Gastrocnemius medialis (tissue), 4 donors: ENCODE results near the gene CTDSPL. TPM values are rescaled to one million over a fixed set of nuclear protein-coding genes. Genes with fewer than 3 reads are reported as not detected.

Source experiments
- ATAC-seq, 2 donors: fragments of 150-250 bp; one replicate each; pipeline ENCODE4 v1.9.1; 2016
- DNase-seq, 2 donors: peaks; one replicate each; pipeline ENCODE4 v3.0.0-alpha.2; 2019
- H3K27ac ChIP-seq, 4 donors: fragments of 200-600 bp; sonication (generic); 1 replicate in 1 of 4; 2 replicates in 3 of 4; pipeline ENCODE4 v1.5.1; 2016 to 2018; ENCODE audit warnings: mild to moderate bottlenecking in 2 of 4, moderate library complexity in 1 of 4
- H3K27me3 ChIP-seq, 3 donors: fragments of 200-600 bp; sonication (generic) in 2 of 3; 1 replicate in 1 of 3; 2 replicates in 2 of 3; pipeline versions ENCODE4 v1.5.1 to v1.6.0; 2016 to 2019; ENCODE audit warnings: mild to moderate bottlenecking in 1 of 3, moderate library complexity in 1 of 3
- H3K36me3 ChIP-seq, 2 donors: fragments of 200-600 bp; sonication (generic) in 1 of 2; one replicate each; pipeline ENCODE4 v1.5.1; 2017 to 2018
- H3K4me1 ChIP-seq, 2 donors: fragments of 200-600 bp; sonication (generic) in 1 of 2; one replicate each; pipeline ENCODE4 v1.5.1; 2016 to 2017; ENCODE audit warnings: mild to moderate bottlenecking in 2 of 2
- H3K4me3 ChIP-seq, 4 donors: fragments of 200-600 bp; sonication (generic) in 3 of 4; 1 replicate in 1 of 4; 2 replicates in 3 of 4; pipeline ENCODE4 v1.5.1; 2016 to 2019; ENCODE audit warnings: mild to moderate bottlenecking in 2 of 4
- H3K9me3 ChIP-seq, 3 donors: fragments of 200-600 bp; sonication (generic) in 2 of 3; 1 replicate in 1 of 3; 2 replicates in 2 of 3; pipeline ENCODE4 v1.5.1; 2016 to 2019
- CTCF ChIP-seq, 5 experiments: fragments of 450-650 bp in 3 of 5; fragments of 200-600 bp in 2 of 5; sonication (generic) in 2 of 5; IDR thresholded peaks in 4 of 5; conservative IDR thresholded peaks in 1 of 5; 1 replicate in 4 of 5; 2 replicates in 1 of 5; pipeline ENCODE4 v1.5.1; 2016 to 2019; ENCODE audit warnings: antibody characterized with exemption in 5 of 5, mild to moderate bottlenecking in 3 of 5, moderate library complexity in 3 of 5
- POLR2A ChIP-seq, 2 donors: fragments of 450-650 bp; IDR thresholded peaks; one replicate each; pipeline ENCODE4 v1.6.1; 2017; ENCODE audit warnings: antibody characterized with exemption in 2 of 2, mild to moderate bottlenecking in 2 of 2, moderate library complexity in 2 of 2
- in situ Hi-C, 4 donors: fragments of 200-750 bp; cut with MboI; loops; one replicate each; pipeline versions ENCODE4 v1.15.0 to v1.8.0; 2017; ENCODE audit warnings: low sequenced_read_pairs in 4 of 4
- intact Hi-C: fragments of 100-400 bp; cut with DNase I; formaldehyde crosslinking; loops from one replicate; pipeline ENCODE4 v1.15.1; 2023; ENCODE audit warnings: low total_unique reads
- total RNA-seq, 4 donors: library from RNA; depleted of rRNA; stranded (reverse); fragments of >200 nt; gene quantifications; one replicate each; pipeline versions ENCODE4 v1.1.0 to v1.2.3, GENCODE V29; 2016

Gene CTDSPL
- total RNA-seq, 4 donors from 2014 or later, result 12.1 to 23.1 (median 14.6) TPM

GRCh38 chr3:37892927-37893600, 31.4 kb downstream of the CTDSPL start:
- Histone ChIP-seq H3K4me3 (no peak overlapping the region), H3K27ac (peak overlapping the region; percentile 47 to 68 (median 54)), H3K36me3 (no peaks in the 10 kb centered on the region), H3K4me1 (peaks cover 30 to 52% of the 10 kb centered on the region in 2 donors), H3K27me3 (no peaks in the 10 kb centered on the region), H3K9me3 (no peaks in the 10 kb centered on the region)
- ATAC-seq (peak; percentile 93 to 97), DNase-seq (peak; percentile 65 to 72)
- intact Hi-C loops (no loop called here), in situ Hi-C loops (no loop called here)
- TF ChIP-seq POLR2A (IDR thresholded peaks at IDR 0.05) (no peak), CTCF (IDR thresholded peaks at IDR 0.05 in 4 of 5, conservative IDR thresholded peaks at IDR 0.05 in 1 of 5) (no peak)

- intact Hi-C loops, result no loop called here
- in situ Hi-C loops, result no loop called here
- DNase-seq, result no peak
- Histone ChIP-seq H3K4me1 (peaks cover 26 to 54% of the 10 kb centered on the region in 2 donors), H3K27me3 (no peaks in the 10 kb centered on the region), H3K4me3 (no peak overlapping the region), H3K9me3 (no peaks in the 10 kb centered on the region), H3K27ac (no peak overlapping the region), H3K36me3 (no peaks in the 10 kb centered on the region)
- TF ChIP-seq CTCF (IDR thresholded peaks at IDR 0.05 in 4 of 5, conservative IDR thresholded peaks at IDR 0.05 in 1 of 5), result no peak
- no peak for TF ChIP-seq POLR2A (IDR thresholded peaks at IDR 0.05)
- no peak for ATAC-seq
Measured at GRCh38 chr3:37896827-37897226, 35.1 kb downstream of the CTDSPL start.

- in situ Hi-C loops (no loop called here), intact Hi-C loops (no loop called here)
- no peak for TF ChIP-seq CTCF (IDR thresholded peaks at IDR 0.05 in 4 of 5, conservative IDR thresholded peaks at IDR 0.05 in 1 of 5)
- TF ChIP-seq POLR2A (IDR thresholded peaks at IDR 0.05), result no peak
- no peak for DNase-seq
- ATAC-seq, result no peak
- Histone ChIP-seq H3K27ac (no peak overlapping the region), H3K4me3 (no peak overlapping the region), H3K4me1 (peaks cover 17 to 44% of the 10 kb centered on the region in 2 donors), H3K36me3 (no peaks in the 10 kb centered on the region), H3K9me3 (no peaks in the 10 kb centered on the region), H3K27me3 (no peaks in the 10 kb centered on the region)
Measured at GRCh38 chr3:37897763-37898162, 36.1 kb downstream of the CTDSPL start.

GRCh38 chr3:37898424-37898823, 36.7 kb downstream of the CTDSPL start:
- ATAC-seq (no peak), DNase-seq (no peak)
- Histone ChIP-seq H3K9me3 (no peaks in the 10 kb centered on the region), H3K4me1 (peaks cover 12 to 38% of the 10 kb centered on the region in 2 donors), H3K27me3 (no peaks in the 10 kb centered on the region), H3K36me3 (no peaks in the 10 kb centered on the region), H3K27ac (no peak overlapping the region), H3K4me3 (no peak overlapping the region)
- in situ Hi-C loops (no loop called here), intact Hi-C loops (no loop called here)
- TF ChIP-seq POLR2A (IDR thresholded peaks at IDR 0.05), result no peak
- TF ChIP-seq CTCF (IDR thresholded peaks at IDR 0.05 in 4 of 5, conservative IDR thresholded peaks at IDR 0.05 in 1 of 5), result no peak
